Measurements from ENCODE around the gene EARS2. TPM values are rescaled to one million over a fixed set of nuclear protein-coding genes. Genes with fewer than 3 reads are reported as not detected.
A peak's percentile ranks its signal among the peaks of the same experiment; 100 is the strongest.

The EARS2 gene
- total RNA-seq, 1 experiment from 2014 or later: 55.9 TPM

GRCh38 chr16:23575834-23576233, 18.7 kb upstream of the EARS2 start:
- peak; percentile 62 for ATAC-seq

GRCh38 chr16:23573817-23574216, 16.7 kb upstream of the EARS2 start:
- TF ChIP-seq ZNF416 (CRISPR knock-in tag; IDR thresholded peaks at IDR 0.05) (no peak), CREM (CRISPR knock-in tag; IDR thresholded peaks at IDR 0.05) (no peak), RORB (CRISPR knock-in tag; IDR thresholded peaks at IDR 0.05) (no peak), RELA (CRISPR knock-in tag; IDR thresholded peaks at IDR 0.05; ENCODE audit: borderline replicate concordance) (no peak), ETV6 (CRISPR knock-in tag; IDR thresholded peaks at IDR 0.05) (no peak), FOXJ3 (CRISPR knock-in tag; IDR thresholded peaks at IDR 0.05; ENCODE audit: borderline replicate concordance) (no peak), PRDM15 (CRISPR knock-in tag; IDR thresholded peaks at IDR 0.05) (no peak), OVOL2 (CRISPR knock-in tag; IDR thresholded peaks at IDR 0.05; ENCODE audit: borderline replicate concordance) (no peak), ZBTB43 (CRISPR knock-in tag; IDR thresholded peaks at IDR 0.05) (no peak), ZNF396 (CRISPR knock-in tag; IDR thresholded peaks at IDR 0.05; ENCODE audit: borderline replicate concordance) (no peak), NFYB (CRISPR knock-in tag; conservative IDR thresholded peaks at IDR 0.05; ENCODE audit: low read depth) (no peak), ZMAT4 (CRISPR knock-in tag; IDR thresholded peaks at IDR 0.05) (no peak), SOX15 (CRISPR knock-in tag; IDR thresholded peaks at IDR 0.05) (no peak), TEAD1 (CRISPR knock-in tag; IDR thresholded peaks at IDR 0.05) (no peak), TCF7 (CRISPR knock-in tag; IDR thresholded peaks at IDR 0.05; ENCODE audit: low read depth) (no peak), AFF4 (CRISPR knock-in tag; IDR thresholded peaks at IDR 0.05; ENCODE audit: borderline replicate concordance) (no peak), ZBTB21 (CRISPR knock-in tag; IDR thresholded peaks at IDR 0.05; ENCODE audit: borderline replicate concordance) (no peak)
- Mint-ChIP-seq H3K36me3 (peaks cover 49% of the 10 kb centered on the region), H3K4me3 (no peak overlapping the region), H3K9me3 (no peaks in the 10 kb centered on the region), H3K27me3 (ENCODE audit: low read depth) (no peaks in the 10 kb centered on the region), H3K27ac (no peak overlapping the region; the same call in 1 of the 2 replicates), H3K4me1 (no peaks in the 10 kb centered on the region)
- ATAC-seq (no peak), DNase-seq (ENCODE audit: low spot score) (no peak)
- ChIA-PET CTCF (no interaction called here), POLR2A (no interaction called here)

More at GRCh38 chr16:23575834-23576233, 18.7 kb upstream of the EARS2 start:
- H3K27ac Mint-ChIP-seq: no peak overlapping the region; the same call in 1 of the 2 replicates
- no peaks in the 10 kb centered on the region for H3K27me3 Mint-ChIP-seq (ENCODE audit: low read depth)
- H3K4me3 Mint-ChIP-seq: no peak overlapping the region
- no peaks in the 10 kb centered on the region for H3K4me1 Mint-ChIP-seq
- H3K36me3 Mint-ChIP-seq: peaks cover 47% of the 10 kb centered on the region
- ChIA-PET POLR2A (interaction anchor here (0.5 kb wide), 1 partner anchor 103 kb away, joined by 3 read pairs; no protein-coding TSS in a partner anchor), CTCF (interaction anchor here (0.6 to 2.3 kb wide), 2 partner anchors 21 to 586 kb away, joined by 3 to 13 read pairs; partner anchors contain the start of gene NDUFAB1)
- H3K9me3 Mint-ChIP-seq: no peaks in the 10 kb centered on the region
- DNase-seq (ENCODE audit: low spot score): no peak
- no peak for TF ChIP-seq ZNF512 (CRISPR knock-in tag; IDR thresholded peaks at IDR 0.05; ENCODE audit: borderline replicate concordance)

Data from WTC11 (cell line).